GM18951 (cell line): Measurements from ENCODE around the gene MICAL1.

Experiments
- POLR2A ChIP-seq: IDR thresholded peaks from 4 replicates; pipeline ENCODE4 v1.6.1; 2011; ENCODE audit warnings: mild to moderate bottlenecking; ENCODE audit not compliant: insufficient read length, insufficient read depth; ENCODE audit errors: extremely low read depth
- in situ Hi-C: fragments of 300-500 bp; cut with MboI; formaldehyde crosslinking; loops from one replicate; pipeline ENCODE4 v1.12.0; 2022; ENCODE audit warnings: low sequenced_read_pairs, mixed read lengths, inconsistent platforms; ENCODE audit not compliant: unreplicated experiment

The MICAL1 gene

DNA sequence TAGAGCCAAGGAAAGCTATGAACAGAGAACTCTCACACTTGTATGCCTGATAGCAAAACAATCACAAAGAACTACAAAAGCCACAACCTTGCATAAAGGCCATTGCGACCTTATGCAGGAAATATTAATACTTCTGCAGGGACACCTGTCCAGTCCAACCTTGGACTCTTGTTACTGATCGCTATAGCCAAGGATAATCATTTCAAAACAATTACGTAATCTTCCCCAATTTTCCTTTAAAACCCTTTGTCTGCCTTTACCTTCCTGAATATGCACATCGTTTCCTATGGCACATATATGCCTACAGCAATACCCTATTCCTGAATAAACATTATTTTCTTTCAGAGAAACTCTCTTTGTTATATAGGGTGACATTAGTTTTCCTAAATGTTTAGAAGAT lies 37.9 kb downstream of the MICAL1 start:
- in situ Hi-C loops: no loop called here
- no peak for TF ChIP-seq POLR2A

GRCh38 chr6:109411034-109411433 lies 44.5 kb downstream of the MICAL1 start:
- in situ Hi-C loops: no loop called here
- TF ChIP-seq POLR2A: no peak

DNA sequence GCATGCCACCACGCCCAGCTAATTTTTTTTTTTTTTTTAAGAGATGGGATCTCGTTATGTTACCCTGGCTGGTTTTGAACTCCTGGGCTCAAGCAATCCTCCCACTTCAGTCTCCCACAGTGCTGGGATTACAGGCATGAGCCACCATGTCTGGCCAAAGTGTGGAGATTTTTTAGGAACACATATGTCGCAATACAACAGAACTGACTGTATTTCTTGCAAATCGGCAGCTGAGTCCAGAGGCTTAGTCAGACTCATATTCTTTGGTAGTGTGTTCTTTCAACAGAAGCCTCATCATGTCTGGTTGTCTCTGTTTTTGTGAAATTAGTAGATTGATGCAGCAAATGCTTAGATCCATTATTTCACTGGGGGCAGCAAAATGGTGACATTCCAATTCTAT lies 49.4 kb downstream of the MICAL1 start:
- TF ChIP-seq POLR2A: no peak
- in situ Hi-C loops: no loop called here

DNA sequence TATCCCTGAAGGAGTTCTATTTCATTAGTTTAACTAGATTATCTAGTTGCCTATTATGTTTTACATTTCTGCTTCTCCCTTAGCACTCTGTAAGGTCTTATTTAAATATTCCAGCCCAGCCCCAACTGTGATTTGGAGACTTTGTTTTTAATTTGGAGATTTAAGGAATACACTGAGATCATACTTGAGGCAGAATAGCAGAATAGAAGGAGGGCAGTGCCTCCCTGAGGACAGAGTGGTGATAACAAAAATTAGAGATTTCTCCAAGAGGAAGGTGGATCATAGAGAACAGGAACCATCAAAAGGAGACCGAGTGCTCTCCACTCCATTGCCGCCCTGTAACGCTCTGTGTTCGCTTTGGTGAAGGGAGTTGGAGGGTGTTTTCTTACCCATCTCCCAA lies 58.6 kb downstream of the MICAL1 start:
- TF ChIP-seq POLR2A: no peak
- in situ Hi-C loops: no loop called here

GRCh38 chr6:109396046-109396718 lies 59.4 kb downstream of the MICAL1 start:
- TF ChIP-seq POLR2A: no peak
- in situ Hi-C loops: no loop called here
